Left hindlimb (tissue), 1 donor: ENCODE results near the gene ARV1.
"Not testable (repeated sequence)": the region's sequence is repeated elsewhere in the genome, so short reads cannot be mapped to it uniquely, and the experiment has no call there.

ENCODE experiments used
- DNase-seq: peaks from one replicate; pipeline ENCODE4 v3.0.0-alpha.2; 2018

The ARV1 gene

GRCh38 chr1:230976825-230977747 is 1.8 kb upstream of the ARV1 start:
- no peak for DNase-seq

DNA sequence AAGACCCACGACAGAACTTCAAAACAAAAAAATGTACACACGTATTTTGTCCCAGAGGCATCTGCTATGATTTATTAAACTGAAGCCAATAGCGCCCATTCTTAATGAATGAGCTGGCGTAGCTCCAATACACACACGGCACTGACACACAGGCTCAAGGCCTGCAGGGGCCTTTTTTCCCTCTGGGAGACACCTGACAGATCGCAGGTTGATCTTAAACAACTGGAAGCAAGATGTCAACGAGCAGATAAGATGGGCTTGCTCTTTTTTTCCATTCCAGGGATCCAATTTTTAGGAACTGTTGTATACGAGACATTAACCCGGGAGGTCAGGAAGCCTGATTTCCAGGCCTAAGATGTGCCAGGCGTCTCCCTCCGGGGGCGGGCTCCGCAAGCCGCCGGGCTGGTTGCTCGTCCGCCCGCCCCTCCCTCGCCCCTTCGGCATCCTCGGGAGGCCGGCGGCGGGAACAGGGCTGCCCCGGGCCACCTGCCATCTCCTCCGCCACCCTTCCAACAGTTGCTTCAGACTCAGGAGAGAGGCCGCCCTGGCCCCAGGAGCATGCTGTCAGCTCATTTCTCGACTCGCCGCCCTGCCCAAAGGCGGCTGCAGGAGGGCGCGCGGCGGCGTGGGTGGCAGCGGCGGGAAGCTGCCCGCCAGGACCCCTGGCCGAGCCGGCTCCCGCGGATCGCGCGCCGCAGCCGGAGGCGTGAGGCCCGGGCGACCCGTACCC is 968 bp upstream of the ARV1 start:
- DNase-seq, result peak; percentile 37

DNA sequence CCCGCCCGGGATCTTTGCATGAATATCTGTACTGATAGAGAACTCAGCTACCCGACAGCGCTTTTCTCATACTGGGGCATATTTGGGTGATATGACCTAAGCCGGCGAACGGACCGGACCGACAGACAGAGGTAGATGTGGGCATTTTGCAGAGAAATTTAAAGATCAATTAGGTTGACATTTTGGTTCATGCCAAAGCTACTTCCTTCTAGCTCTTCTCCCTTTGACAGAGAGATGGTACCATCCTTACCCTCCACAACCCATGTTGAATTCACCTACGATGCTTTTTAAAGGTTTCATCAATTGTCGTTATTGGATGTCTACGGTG is 459 bp downstream of the ARV1 start:
- DNase-seq, result no peak

GRCh38 chr1:230979952-230980351 is 1.1 kb downstream of the ARV1 start:
- DNase-seq, result no peak

DNA sequence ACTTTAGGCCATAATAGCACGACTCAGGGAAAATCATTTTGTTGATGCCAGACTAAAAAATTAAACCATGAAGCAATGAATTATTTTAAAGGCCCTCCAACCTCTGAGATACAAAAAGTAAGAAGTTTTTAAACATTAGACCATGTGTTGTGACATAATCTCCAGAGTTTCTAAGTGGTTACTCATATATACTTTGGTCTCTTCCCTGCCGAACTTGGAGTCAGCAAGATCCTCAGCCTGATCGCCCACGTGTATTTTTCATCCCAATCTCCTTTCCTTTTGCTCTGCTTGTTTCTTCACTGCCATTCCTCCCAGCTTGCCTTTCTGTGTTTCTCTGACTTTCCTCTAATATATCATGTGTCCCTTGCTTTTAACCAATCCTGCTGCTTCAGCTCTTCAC is 3.8 kb downstream of the ARV1 start:
- no peak for DNase-seq

GRCh38 chr1:230983811-230984210 is 4.9 kb downstream of the ARV1 start:
- DNase-seq, result no peak

GRCh38 chr1:230984622-230985515 is 6.0 kb downstream of the ARV1 start:
- not testable (repeated sequence) for DNase-seq

DNA sequence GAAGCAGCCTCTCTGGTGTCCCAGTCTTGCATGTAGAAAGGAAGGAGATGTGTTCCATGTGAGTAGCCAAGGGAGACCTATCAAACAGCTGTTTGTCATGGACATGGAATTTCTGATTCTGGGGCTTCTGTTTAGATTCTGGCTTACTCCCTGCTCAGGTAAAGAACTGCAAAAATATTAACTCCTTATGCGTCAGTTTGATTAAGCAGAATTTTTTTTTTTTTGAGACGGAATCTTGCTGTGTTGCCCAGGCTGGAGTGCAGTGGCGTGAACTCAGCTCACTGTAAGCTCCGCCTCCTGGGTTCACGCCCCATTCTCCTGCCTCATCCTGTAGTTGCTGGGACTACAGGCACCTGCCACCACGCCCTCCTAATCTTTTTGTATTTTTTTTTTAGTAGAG is 6.8 kb downstream of the ARV1 start:
- DNase-seq, result no peak

DNA sequence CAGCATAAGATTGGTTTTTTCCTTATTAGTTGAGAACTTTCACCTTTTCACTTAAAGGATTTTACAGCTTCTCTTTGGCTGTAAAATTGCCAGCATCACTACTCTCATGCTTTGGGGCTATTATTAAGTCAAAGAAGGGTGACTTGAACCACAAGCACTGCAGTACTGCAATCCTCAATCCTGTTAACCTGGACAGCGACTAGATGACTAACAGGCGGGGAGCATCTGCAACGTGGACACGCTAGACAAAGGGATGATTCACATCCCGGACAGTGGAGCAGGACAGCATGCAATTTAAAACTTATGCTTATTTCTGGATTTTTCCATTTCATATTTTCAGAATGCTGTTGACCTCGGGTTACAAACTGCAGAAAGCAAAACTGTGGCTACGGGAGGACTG is 8.1 kb downstream of the ARV1 start:
- no peak for DNase-seq

GRCh38 chr1:230987448-230987847 is 8.6 kb downstream of the ARV1 start:
- DNase-seq, result no peak

DNA sequence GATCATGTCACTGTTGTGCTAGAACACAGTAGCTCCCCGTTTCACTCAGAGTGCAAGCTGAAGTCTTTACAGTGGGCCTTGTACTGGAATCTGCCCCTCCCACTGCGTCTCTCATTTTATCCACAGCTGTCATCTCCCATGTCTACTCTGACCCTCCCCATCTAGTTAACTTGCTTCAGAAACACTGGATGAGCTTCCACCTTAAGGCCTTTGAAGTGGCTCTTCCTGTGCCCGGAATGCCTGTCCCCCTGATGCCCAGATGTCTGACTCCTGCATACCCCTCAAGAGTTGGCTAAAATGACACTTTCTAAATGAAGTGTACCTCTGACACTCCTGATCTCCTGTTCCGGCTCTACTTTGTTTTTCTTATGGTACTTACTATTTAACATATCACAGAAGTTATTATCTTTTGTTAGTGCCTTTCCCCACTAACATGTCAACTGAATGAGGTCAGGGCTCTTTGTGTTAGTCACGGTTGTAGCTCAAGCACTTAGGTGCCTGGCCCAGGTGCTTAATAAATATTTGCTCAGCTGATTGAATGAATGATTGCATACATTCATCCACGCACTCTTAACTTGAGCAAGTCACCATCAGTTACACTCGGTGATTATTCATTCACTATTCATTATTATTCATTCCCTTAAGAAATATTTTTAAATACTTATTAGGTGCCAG is 13.3 kb downstream of the ARV1 start:
- DNase-seq, result no peak

- no peak for DNase-seq
These were observed 16.0 kb downstream of the ARV1 start for GRCh38 chr1:230994860-230995259.

DNA sequence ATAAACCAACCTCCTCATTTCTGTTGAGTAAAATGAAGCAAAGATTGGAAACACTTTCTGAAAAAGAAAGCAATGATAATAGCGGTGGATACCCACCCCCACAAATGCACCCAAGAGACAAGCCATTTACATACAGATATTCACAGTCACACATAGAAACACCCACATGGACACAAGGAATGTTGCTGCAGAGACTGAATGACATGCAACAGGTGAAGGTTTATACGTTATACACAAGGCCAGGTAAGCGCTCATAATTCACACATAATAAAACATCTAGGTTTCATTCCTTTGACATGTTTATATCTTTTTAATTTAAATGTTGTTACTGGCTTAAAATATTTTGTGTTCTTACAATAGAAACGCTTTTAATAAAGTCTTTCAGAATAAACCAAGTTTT is 21.3 kb downstream of the ARV1 start:
- DNase-seq, result no peak

DNA sequence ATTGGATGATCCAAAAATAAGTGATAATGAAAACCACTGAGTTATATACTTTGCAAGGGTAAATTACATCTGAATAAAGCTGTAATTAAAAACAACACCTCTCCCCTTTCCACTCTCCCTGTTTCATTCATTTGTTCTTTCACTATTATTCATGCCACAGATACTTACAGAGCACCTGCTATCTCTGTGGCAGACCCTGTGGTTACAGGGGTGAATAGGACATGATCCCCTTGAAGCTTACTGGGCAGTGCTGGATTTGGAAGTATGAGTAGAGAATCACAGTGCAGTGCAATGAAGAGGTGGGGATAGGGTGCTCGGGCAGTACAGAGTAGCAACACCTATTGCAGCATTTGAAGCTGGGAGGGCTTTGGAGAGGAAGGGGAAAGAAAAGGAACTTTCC is 21.7 kb downstream of the ARV1 start:
- DNase-seq, result no peak

- no peak for DNase-seq
These were observed 23.0 kb downstream of the ARV1 start for GRCh38 chr1:231001892-231002291.

- not testable (repeated sequence) for DNase-seq
These were observed 28.6 kb downstream of the ARV1 start for GRCh38 chr1:231007535-231007934.

DNA sequence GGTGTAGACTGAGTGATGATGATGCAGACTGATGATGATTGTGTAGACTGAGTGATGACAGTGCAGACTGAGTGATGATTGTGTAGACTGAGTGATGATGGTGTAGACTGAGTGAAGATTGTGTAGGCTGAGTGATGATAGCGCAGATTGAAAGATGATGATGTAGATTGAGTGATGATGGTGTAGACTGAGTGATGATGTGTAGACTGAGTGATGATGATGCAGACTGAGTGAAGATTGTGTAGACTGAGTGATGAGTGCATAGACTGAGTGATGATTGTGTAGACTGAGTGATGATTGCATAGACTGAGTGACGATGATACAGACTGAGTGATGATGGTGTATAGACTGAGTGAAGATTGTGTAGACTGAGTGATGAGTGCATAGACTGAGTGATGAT is 32.5 kb downstream of the ARV1 start:
- DNase-seq, result no peak

- DNase-seq, result no peak
These were observed 33.1 kb downstream of the ARV1 start for GRCh38 chr1:231011963-231012362.

- no peak for DNase-seq
These were observed 34.6 kb downstream of the ARV1 start for GRCh38 chr1:231013391-231014015.

- DNase-seq, result no peak
These were observed 37.3 kb downstream of the ARV1 start for GRCh38 chr1:231016234-231016633.

GRCh38 chr1:231016966-231017365 is 38.1 kb downstream of the ARV1 start:
- DNase-seq, result no peak

DNA sequence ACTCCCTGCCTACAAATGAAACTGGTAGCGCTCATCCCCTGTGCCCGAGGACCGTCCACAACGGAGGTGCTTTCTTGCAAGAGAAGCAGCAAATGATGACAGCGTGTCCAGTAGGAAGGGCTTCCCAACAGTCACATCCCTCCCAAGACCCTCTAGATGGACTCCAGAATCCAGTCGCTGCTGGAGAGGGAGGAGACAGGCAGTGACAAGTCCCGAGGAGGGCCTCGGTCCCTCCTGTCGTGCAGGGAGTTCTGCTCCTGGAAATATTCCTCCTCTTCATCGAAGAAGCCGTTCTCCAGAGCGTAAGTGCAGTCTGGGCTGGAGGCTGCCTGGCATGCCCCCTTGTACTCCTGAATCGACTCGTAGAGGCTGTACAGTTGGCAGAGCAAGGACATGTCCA is 40.8 kb downstream of the ARV1 start:
- no peak for DNase-seq
